Measurements from ENCODE around the gene EPB41L4B. TPM values are rescaled to one million over a fixed set of nuclear protein-coding genes. Genes with fewer than 3 reads are reported as not detected.

The EPB41L4B gene
- total and polyA plus RNA-seq, 2 donors (not counting 1 experiment from before 2014, with no cell fraction given) = 0.56 to 2.8 TPM

- Histone ChIP-seq H3K79me2 (ENCODE audit: control insufficient read depth, insufficient read depth, low read length) (no peaks in the 10 kb centered on the region), H3K27ac (ENCODE audit: insufficient read depth, low read length) (no peak overlapping the region), H3K36me3 (ENCODE audit: control insufficient read depth, insufficient read depth, low read length) (no peaks in the 10 kb centered on the region), H3K4me2 (ENCODE audit: extremely low read depth, insufficient read depth, low read length) (no peak overlapping the region), H3K4me1 (ENCODE audit: control insufficient read depth, extremely low read depth, insufficient read depth, low read length) (no peaks in the 10 kb centered on the region), H3K9me3 (ENCODE audit: control insufficient read depth, insufficient read depth, low read depth, low read length) (no peaks in the 10 kb centered on the region), H4K20me1 (ENCODE audit: control insufficient read depth, extremely low read depth, insufficient read depth, low read length) (no peaks in the 10 kb centered on the region), H2AFZ (ENCODE audit: low read length) (no peak overlapping the region), H3K27me3 (ENCODE audit: control insufficient read depth, insufficient read depth, low read length) (no peaks in the 10 kb centered on the region), H3K4me3 (replicated peaks in 1 of 4; ENCODE audit: control extremely low read depth in 1 of 4, insufficient read depth in 1 of 4, low read depth in 3 of 4, low read length in 4 of 4) (no peak overlapping the region), H3K9ac (ENCODE audit: insufficient read depth, low read length) (no peak overlapping the region)
- DNase-seq (ENCODE audit: low read depth in 2 of 2) = no peak
- TF ChIP-seq EZH2 (IDR thresholded peaks at IDR 0.05; ENCODE audit: low read length, missing control alignments) = no peak
- TF ChIP-seq, protein P1, sequence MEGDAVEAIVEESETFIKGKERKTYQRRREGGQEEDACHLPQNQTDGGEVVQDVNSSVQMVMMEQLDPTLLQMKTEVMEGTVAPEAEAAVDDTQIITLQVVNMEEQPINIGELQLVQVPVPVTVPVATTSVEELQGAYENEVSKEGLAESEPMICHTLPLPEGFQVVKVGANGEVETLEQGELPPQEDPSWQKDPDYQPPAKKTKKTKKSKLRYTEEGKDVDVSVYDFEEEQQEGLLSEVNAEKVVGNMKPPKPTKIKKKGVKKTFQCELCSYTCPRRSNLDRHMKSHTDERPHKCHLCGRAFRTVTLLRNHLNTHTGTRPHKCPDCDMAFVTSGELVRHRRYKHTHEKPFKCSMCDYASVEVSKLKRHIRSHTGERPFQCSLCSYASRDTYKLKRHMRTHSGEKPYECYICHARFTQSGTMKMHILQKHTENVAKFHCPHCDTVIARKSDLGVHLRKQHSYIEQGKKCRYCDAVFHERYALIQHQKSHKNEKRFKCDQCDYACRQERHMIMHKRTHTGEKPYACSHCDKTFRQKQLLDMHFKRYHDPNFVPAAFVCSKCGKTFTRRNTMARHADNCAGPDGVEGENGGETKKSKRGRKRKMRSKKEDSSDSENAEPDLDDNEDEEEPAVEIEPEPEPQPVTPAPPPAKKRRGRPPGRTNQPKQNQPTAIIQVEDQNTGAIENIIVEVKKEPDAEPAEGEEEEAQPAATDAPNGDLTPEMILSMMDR (conservative IDR thresholded peaks at IDR 0.05 in 1 of 2, IDR thresholded peaks at IDR 0.05 in 1 of 2; ENCODE audit: low read depth in 1 of 2, low read length in 2 of 2) = no peak
These were observed 82.7 kb downstream of the EPB41L4B start for GRCh38 chr9:109238125-109238524.

DNA sequence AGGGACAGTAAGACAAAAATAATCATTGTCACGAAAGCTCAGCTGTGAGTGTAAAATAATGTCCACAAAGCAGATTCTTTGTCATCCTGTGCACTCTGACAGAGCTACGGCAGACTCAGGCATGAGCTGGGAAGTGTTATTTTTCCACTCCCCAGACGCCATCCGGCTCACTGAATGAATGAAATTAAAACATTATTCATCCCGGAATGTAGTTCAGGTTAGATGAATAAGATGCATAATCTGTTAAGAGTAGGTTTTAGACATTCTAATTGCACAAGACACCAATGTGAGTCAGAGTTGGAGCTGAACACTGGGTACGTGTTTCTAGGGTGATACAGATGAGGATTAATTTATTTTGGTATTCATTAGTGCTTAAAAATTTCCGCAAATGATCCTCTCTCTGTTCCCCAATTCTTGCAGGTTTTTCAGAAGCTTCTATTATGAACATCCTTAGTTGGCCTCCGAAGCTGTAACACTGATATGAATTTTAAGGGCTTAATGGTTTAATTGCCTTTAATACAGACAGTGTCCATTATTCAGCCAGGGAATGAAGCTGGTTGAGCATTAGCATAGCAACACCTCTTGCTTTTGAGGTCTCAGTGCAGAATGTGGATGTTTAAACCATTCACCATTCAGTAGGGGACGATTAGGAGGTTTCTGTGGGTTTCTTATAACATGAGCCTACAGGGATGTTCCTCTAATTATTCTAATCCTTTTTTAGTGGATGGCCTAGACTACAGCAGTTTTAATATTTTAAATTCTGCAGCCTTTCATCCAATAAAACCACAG is 88.2 kb downstream of the EPB41L4B start:
- Histone ChIP-seq H3K27ac (ENCODE audit: insufficient read depth, low read length) (no peak overlapping the region), H4K20me1 (ENCODE audit: control insufficient read depth, extremely low read depth, insufficient read depth, low read length) (no peaks in the 10 kb centered on the region), H2AFZ (ENCODE audit: low read length) (no peak overlapping the region), H3K79me2 (ENCODE audit: control insufficient read depth, insufficient read depth, low read length) (no peaks in the 10 kb centered on the region), H3K4me1 (ENCODE audit: control insufficient read depth, extremely low read depth, insufficient read depth, low read length) (no peaks in the 10 kb centered on the region), H3K9me3 (ENCODE audit: control insufficient read depth, insufficient read depth, low read depth, low read length) (no peaks in the 10 kb centered on the region), H3K36me3 (ENCODE audit: control insufficient read depth, insufficient read depth, low read length) (no peaks in the 10 kb centered on the region), H3K9ac (ENCODE audit: insufficient read depth, low read length) (no peak overlapping the region), H3K27me3 (ENCODE audit: control insufficient read depth, insufficient read depth, low read length) (peaks cover 4% of the 10 kb centered on the region), H3K4me3 (replicated peaks in 1 of 4; ENCODE audit: control extremely low read depth in 1 of 4, insufficient read depth in 1 of 4, low read depth in 3 of 4, low read length in 4 of 4) (no peak overlapping the region), H3K4me2 (ENCODE audit: extremely low read depth, insufficient read depth, low read length) (no peak overlapping the region)
- peak; percentile 15 to 90 for DNase-seq (ENCODE audit: low read depth in 2 of 2)
- TF ChIP-seq EZH2 (IDR thresholded peaks at IDR 0.05; ENCODE audit: low read length, missing control alignments) = no peak
- TF ChIP-seq, protein P1 (conservative IDR thresholded peaks at IDR 0.05 in 1 of 2, IDR thresholded peaks at IDR 0.05 in 1 of 2; ENCODE audit: low read depth in 1 of 2, low read length in 2 of 2) = no peak

GRCh38 chr9:109231593-109231992 is 89.3 kb downstream of the EPB41L4B start:
- H3K4me2 ChIP-seq (ENCODE audit: extremely low read depth, insufficient read depth, low read length) = no peak overlapping the region
- H3K27me3 ChIP-seq (ENCODE audit: control insufficient read depth, insufficient read depth, low read length) = peaks cover 4% of the 10 kb centered on the region
- no peak overlapping the region for H2AFZ ChIP-seq (ENCODE audit: low read length)
- no peaks in the 10 kb centered on the region for H3K4me1 ChIP-seq (ENCODE audit: control insufficient read depth, extremely low read depth, insufficient read depth, low read length)
- H3K9me3 ChIP-seq (ENCODE audit: control insufficient read depth, insufficient read depth, low read depth, low read length) = no peaks in the 10 kb centered on the region
- H3K36me3 ChIP-seq (ENCODE audit: control insufficient read depth, insufficient read depth, low read length) = no peaks in the 10 kb centered on the region
- TF ChIP-seq, protein P1 (conservative IDR thresholded peaks at IDR 0.05 in 1 of 2, IDR thresholded peaks at IDR 0.05 in 1 of 2; ENCODE audit: low read depth in 1 of 2, low read length in 2 of 2) = no peak
- no peak for TF ChIP-seq EZH2 (IDR thresholded peaks at IDR 0.05; ENCODE audit: low read length, missing control alignments)
- no peaks in the 10 kb centered on the region for H4K20me1 ChIP-seq (ENCODE audit: control insufficient read depth, extremely low read depth, insufficient read depth, low read length)
- DNase-seq (ENCODE audit: low read depth in 2 of 2) = no peak
- no peaks in the 10 kb centered on the region for H3K79me2 ChIP-seq (ENCODE audit: control insufficient read depth, insufficient read depth, low read length)
- H3K27ac ChIP-seq (ENCODE audit: insufficient read depth, low read length) = no peak overlapping the region
- H3K4me3 ChIP-seq (replicated peaks in 1 of 4; ENCODE audit: control extremely low read depth in 1 of 4, insufficient read depth in 1 of 4, low read depth in 3 of 4, low read length in 4 of 4) = no peak overlapping the region
- no peak overlapping the region for H3K9ac ChIP-seq (ENCODE audit: insufficient read depth, low read length)
